Activated T-helper 9 cell treated with anti-CD3 and anti-CD28 coated beads, Interleukin-2, amount 50 U/mL, for 16 hours (primary cell): ENCODE results near the gene SLC6A7.

Source experiments
- DNase-seq: peaks from one replicate; pipeline ENCODE4 v3.0.0-alpha.2; 2020; ENCODE audit warnings: low read depth

The SLC6A7 gene

DNA sequence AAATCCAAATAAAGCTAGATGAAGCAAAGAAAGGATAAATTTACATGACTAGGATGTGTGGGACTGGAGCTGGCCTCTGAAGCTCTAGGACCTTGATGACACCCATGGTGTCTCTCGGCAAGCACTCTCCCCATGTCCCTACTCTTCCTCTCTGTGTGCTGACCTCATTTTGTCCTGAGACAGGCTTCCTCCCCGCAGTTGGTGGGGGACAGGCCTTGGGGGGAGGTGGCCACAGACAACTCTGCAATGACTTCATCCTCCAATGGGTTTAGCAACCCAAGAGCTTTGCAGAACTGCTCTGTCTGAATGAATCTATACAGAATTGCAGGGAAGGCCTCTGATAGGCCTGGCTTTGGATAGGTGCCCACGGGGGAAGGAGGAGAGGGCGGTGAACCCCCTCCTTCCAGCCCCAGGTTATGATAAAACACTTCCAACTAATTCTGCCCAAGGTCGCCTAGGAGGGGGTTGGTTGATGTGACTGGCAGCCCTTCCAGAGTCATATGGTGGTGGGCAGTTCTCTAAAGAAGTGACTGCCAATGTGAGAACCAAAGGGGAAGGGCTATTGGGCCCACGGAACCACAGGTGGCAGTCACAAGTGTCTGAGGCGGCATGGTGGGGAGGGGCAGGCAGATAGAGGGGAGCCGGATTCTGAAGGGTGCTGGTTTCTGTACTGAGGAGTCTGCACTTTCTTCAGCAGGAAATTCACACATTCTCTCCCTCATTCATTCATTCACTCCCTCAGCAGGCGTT, 6.0 kb downstream of the SLC6A7 start:
- DNase-seq = no peak

DNA sequence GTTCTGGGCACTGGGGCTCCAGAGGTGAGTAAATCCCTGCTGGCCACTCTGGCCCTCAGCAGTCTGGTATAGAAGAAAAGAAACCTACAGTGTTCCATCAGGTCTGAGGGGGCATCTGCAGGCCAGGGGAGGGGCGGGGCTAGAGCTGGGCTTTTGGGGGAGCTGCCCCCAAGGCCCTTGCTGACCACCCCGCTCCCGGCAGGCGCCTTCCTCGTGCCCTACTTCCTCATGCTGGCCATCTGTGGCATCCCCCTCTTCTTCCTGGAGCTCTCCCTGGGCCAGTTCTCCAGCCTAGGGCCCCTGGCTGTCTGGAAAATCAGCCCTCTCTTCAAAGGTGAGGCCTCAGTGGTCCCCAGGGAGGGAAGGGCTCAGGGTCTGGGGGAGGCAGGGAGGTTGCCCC, 6.7 kb downstream of the SLC6A7 start:
- DNase-seq = no peak

DNA sequence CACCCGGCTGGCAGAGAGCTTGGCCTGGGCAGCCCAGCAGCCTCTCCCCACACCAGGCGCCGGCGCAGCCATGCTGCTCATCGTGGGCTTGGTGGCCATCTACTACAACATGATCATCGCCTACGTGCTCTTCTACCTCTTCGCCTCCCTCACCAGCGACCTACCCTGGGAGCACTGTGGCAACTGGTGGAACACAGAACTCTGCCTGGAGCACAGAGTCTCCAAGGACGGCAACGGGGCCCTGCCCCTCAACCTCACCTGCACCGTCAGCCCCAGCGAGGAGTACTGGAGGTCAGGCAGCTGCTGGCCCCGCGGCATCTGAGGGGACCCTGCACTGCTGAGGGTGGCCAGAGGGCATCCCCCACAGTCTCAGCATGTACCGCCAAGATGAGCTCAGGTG, 7.1 kb downstream of the SLC6A7 start:
- DNase-seq = no peak

DNA sequence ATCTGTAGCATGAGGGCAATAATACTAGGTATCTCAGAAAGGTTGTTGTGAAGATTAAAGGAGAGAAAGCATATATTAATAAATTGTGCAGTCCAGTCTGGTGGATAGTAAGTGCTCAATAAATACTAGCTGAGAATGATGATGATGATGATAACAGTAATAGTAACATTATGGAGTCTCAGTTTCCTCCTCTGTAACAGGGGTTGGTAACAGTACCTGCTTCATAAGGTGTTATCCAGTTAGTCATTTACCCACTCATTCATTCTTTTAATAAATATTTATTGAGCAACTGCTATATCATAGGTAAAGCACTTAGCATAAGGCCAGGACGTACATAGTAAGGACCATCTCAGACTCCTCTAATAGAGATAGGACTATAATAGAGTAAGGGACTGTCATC, 7.6 kb downstream of the SLC6A7 start:
- DNase-seq = no peak

DNA sequence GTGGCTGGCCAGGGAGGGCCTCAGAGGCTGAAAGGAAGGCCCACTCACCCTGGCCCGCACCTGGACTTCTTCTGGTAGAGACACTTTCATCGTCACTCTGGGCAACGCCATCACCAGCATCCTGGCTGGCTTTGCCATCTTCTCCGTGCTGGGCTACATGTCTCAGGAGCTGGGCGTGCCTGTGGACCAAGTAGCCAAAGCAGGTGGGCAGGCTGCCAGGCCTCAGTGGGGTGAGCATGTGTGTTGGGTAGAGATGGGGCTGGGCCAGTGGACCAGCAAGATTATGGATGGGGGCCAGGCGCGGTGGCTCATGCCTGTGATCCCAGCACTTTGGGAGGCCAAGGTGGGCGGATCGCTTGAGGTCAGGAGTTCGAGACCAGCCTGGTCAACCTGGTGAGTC, 12.6 kb downstream of the SLC6A7 start:
- DNase-seq = no peak

DNA sequence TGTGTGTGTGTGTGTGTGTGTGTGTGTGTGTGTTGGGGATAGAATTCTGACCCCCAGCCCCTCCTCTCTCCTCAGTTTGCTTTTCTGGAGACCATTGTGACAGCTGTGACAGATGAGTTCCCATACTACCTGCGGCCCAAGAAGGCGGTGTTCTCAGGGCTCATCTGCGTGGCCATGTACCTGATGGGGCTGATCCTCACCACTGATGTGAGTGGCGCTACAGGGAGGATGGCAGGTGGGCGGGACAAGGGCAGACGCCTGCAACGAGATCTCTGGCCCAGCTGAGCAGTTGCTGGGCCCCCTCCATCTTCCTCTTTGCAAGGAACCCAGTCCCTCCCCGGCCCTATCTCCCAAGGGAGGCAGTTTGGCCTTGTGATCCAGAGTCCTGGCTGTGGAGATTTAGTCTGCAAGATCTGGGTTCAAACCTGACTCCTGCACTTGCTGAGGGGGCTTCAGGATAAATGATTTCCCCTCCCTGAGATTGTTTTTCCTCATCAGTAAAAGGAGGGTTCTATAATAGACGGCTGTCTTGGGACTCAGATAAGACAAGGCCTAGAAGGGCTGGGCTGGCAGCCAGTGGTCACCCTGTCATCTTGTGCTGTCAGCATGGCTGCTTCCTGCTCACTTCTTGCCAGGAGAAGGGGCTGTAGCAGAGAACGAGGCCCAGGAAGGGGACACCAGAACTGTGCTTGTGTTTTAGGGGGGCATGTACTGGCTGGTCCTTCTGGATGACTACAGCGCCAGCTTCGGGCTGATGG, 14.1 kb downstream of the SLC6A7 start:
- DNase-seq = no peak

DNA sequence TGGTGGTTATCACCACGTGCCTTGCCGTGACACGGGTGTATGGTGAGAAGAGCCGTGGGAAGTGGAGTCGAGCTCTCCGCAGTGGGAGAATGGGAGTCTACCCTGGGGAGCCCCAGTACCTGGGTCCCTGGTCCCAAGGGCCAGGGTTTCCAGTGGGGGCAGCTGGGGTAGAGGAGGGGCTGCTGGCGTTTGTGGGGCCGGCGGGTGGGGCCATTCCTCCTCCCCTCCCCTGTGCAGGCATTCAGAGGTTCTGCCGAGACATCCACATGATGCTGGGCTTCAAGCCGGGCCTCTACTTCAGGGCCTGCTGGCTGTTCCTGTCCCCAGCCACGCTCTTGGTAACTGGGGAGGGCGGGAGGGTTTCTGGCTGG, 14.7 kb downstream of the SLC6A7 start:
- DNase-seq = no peak

DNA sequence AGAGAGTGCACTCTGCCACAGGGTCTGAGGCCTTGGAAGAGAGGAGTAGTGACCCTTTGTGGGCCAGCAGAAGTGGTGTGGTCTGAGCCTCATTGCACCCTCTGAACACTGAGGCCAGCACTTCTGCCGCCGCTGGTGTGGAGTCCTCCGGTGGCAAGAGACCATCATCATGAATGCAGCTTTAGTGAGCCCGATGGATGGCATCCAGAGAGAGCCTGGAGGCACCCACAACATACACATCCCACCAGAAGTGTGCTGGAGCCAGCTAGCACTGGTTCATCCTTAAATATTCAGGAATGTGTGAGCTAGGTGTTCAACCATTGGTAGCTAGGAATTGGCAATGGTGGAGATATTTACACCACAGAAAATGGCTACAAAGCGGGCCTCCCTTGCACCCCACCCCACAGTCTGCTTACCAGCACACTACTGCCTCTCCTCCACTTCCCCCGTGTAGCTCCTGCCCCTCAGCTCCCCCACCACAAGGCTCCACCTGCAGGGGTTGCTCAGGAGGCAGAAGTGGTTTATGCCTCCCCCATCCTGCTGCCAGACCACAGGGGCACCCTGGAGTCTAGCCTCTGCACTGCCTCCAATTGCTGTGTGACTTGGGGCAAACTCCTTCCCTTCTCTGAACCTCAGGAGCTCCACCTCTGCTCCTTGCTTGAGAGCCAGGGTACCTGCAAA, 16.4 kb downstream of the SLC6A7 start:
- DNase-seq = no peak

DNA sequence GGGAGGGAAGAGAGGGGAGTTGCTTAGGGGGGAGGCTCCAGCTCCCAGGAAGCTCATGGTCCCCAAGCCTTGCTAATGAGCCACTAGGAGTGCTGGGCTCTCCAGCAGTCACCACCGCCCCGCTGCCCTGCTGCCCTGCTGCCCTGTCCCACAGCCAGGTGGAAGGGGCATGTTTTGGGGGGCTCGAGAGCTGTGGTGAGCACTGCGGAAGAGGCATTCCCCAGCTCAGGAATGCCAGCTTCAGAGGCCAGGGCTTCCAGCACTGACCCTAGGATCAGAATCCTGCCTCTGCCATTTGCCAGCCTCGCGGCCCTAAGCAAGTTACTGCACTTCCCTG, 16.9 kb downstream of the SLC6A7 start:
- no peak for DNase-seq

DNA sequence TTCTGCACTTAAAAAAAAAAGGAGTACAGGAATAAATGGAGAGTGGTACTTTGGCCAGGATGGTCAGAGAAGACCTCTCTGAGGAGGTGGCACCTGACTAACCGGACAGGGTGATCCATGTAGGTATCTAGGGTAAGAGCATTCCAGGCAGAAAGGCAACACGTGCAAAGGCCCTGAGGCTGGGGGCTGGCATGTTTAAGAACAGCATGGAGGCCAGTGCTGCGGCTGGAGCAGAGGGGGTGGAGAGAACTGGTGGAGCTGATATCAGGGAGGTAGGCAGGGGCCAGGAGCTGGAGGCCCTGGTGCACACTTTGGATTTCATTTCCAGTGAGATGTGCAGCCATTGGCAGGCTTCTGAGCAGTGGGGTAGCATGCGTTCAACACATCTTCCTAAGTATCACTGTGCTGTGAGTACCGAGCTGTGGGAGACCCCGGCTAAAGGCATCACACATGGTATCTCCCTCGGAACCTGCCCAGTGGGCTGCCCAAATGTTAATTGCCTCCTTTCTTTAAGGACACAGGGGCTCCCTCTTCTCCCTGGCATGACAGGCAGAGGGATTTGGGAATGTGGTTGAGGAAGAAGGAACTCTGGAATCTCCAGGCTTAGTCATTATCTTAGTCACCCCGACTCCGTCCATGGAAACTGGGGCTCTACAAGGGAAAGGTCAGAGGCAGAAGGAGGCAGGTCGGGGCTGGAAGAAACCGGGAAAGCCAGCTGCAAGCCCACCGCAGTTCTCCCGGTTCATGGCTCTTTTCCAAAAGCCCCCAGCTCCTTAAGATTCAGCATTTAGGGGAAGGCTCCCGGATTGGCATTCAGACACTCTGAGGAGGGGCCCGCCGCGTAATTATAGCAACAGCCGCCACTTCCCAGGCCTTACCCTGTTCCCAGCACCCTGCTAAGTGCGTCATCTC, 18.6 kb downstream of the SLC6A7 start:
- DNase-seq = no peak

DNA sequence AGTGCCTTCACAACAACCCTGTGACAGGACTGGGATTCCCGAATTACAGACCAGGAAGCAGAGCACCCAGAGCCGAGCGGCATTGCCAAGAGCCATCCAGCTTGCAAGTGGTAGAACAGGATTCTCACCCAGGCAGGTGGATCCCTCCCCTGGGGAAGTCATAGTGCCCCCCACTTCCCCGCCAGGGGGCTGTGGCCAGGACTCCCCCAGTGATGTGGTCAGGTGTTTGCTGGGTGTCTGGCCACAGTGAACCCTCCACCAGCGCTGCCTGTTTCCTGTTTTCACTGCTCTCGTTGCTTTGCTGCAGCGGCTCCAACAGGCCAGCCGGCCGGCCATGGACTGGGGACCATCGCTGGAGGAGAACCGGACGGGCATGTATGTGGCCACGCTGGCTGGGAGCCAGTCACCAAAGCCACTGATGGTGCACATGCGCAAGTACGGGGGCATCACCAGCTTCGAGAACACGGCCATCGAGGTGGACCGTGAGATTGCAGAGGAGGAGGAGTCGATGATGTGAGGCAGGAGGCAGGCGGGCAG, 19.3 kb downstream of the SLC6A7 start:
- DNase-seq = no peak

DNA sequence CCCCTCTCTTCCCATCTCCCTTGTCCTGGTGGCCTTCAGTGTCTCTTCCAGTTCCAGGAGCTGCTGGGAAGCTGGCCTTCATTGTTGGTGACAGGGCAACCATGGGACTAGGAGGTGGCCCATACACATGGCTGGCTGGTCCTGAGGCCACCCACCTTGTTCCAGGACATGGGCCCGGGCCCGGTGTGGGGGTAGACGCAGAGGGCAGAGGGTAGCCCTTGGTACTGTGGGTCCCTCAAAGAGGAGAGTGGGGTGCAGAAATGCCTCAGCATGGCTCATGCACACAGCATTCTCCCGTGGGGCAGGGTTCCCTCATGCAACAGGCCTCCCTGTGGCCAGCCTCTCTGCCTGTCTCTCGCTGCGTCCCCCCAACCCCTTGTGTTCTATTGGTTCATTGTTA, 20.8 kb downstream of the SLC6A7 start:
- DNase-seq = no peak

DNA sequence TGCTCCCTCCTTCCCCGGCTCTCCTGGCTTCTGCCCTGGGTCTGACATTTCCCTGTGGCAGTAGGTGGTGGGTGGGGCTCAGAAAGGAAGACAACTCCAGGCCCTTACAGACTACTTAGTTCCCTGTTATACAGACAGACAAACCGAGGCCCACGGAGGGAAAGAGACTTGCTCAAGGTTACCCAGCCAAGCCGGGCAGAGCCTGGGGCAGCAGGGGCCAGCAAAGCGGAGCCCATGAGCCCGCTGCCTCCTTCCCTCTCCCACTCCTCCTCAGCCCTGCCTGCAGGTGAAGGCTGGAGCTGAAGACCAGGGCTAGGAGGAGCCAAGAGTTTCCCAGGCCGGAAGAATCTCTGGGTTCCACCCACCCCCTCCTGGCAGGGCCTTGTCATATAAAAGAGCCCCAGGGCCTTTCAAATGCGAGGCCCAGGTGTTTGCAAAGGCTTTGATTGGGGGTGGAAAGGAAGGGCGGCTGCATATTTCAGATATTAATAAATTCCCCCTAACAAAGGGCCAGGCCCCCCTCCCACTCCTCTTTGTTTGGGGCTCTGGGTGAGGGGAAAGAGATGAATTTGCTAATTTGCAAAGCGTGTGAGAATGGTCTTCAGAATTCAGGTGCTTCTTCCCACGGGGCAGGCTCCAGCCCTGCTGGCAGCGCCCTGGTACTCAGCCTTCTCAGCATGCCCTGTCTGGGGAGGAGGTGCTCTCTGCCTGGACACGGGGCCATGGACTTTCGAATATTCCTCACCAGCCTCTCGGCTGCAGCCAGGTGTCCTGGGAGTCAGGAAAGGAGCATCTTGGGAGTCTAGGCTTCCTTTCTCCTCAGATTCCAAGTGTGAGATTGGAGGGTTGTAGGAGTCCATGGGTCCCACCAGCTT, 21.5 kb downstream of the SLC6A7 start:
- DNase-seq = no peak

DNA sequence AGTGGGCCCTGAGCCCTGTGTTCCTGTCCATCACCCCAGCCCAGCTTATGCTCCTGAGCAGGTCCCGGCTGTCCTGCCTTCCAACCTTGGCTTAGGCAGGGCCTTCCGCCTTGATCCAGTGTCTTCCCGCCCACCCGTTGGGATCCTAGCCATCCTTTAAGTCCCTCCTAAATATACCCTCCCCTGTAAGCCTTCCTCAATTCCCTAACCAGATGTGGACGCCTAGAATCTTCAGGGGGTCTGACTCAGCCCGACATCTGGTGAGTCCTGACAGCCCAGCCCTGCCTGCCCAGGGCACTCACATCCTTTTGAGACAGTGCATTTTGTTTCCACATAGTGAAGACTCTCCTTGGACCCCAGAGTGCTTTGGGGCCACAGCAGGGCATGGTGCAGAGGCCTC, 23.7 kb downstream of the SLC6A7 start:
- no peak for DNase-seq

DNA sequence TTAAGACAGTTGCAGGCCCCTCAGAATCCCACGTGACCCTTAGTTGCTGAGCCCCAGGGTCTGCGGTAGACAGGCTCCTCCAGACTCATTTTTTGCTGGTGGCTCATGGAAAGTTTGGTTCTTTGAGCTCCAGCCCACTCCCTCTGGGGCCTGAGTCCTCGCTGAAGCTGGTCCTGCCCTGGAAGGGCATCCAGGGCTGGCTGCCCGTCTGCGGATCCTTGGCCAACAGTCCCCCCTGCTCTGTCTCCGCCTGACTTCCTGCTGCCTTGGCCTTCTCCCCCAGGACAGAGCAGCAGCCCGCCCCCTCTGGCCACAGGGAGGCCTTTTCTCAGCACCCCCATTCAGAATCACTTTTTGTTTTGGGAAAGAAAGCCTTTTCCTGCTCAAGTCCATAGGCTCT, 24.4 kb downstream of the SLC6A7 start:
- no peak for DNase-seq

DNA sequence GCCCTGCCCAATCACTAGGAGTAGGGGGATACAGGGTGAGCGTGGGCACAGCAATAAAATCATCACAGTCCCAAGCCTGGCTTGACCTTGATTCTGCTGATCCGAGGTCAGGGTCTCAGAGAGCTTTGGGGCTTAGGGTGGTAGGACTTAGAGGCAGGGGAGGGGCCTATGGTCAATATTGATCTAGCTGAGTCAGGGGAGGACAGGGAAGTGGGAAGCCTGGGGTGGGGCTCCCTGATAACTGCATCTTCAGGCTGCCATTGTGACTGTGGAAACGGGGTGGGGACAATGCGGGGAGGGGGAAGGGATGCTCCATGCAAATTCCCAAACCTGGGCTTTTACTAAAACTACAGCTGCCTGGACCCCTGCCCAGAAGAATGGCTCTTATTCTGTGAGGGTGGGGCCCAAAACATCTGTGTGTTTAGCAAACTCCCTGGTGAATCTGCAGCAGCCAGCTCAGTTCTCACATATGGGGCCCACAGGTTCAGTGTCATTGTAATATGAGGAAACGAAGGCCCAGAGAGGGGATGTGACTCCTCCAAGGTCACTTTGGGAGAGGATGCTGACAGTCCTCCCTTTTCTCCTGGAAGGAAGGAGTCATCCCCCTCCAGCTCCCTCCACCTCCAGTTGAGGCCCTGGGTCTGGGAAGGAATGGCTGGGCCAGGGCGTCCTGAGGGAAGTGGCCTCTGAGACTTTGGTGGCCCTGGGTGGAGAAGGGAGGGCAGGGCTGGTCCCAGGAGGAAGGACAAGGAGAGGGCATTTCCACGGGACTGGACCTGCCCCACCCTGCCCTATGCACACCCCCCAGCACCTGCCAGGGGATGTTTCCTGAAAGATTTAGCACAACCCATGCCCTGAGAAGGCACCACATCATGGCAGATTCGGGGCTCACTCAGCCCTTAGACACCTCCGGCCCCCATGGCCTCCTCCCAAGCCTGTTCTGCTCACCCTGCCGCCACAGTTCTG, 26.4 kb downstream of the SLC6A7 start:
- no peak for DNase-seq

DNA sequence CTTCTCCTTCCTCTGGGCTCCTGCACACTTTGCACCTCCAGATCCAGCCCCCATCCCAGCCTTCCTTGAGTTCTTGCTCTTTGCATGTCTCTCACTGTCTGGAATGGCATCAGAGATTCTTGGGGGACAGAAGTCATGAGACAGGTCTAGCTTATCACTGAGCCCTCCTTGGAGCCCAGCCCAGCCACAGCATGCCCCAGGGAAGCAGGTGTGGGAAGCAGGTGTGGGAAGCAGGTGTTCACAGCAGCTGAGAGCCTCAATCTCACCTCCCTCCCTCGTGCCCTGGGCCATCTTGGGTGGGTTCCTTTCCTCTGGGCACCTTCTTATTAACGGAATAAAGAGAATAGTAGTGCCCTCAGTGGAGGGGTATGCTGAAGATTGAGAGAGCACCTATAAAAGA, 27.2 kb downstream of the SLC6A7 start:
- DNase-seq = no peak

DNA sequence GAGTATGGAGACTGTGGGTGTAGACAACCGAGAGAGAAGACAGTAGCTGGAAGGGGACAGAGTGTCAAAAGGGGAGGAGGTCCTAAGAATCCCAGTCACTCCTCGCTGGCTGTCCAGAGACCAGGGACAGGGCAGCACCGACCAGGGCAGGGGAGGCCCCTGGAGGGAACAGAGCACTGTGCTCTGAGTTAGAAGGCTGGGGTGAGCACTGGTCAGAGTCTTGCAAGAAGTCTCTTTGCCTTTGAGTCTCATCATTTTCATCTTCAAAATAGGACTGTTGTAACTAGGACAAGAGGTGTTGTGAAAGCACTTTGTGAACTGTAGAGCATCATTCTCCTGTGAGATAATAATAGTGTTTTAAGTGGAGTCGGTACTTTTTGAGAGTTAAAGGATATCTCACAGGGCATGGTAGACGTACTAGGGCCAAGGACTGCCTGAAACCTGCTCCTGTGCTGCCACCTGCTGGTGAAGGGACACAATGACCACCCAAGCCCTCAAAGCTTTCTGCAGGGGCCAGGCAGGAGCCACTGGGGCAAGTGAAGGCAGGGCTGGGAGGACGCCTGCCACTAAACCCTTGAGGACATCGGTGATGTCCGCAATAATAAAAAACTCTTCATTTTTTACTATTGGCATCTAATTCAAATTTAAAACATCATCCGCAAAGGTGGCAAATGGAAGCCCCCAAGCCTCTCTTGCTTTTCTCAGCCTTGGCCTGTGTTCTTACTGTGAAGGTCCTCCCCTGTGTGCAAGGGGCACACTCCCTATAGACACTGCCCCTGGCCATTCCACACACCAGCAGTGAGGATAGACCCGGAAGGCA, 28.2 kb downstream of the SLC6A7 start:
- peak; percentile 61 for DNase-seq

DNA sequence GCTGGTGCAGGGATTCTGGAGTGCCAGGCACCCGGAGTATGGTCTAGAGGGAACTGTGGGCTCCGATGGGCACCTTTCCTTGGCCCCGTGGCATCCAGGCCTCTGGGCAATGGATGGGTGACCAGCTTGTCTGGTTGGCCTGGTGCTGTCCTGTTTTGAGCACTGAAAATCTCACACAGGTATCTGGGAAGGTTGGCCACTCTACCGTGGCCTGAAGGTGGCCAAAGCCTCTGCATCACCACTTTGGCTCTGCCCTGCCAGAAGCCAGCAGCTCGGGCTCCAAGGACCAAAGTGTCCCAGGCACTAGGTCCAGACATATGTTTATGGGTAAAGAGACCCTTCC, 28.8 kb downstream of the SLC6A7 start:
- no peak for DNase-seq
